Measurements from ENCODE around the gene HAGH.

HAGH gene

GRCh38 chr16:1831186-1832075, 4.8 kb upstream of the HAGH start:
- DNase-seq = no peak

GRCh38 chr16:1830213-1830612, 3.6 kb upstream of the HAGH start:
- DNase-seq = no peak

GRCh38 chr16:1828645-1829410, 2.2 kb upstream of the HAGH start:
- no peak for DNase-seq

GRCh38 chr16:1825864-1826690, 548 bp downstream of the HAGH start:
- DNase-seq = no peak

GRCh38 chr16:1825381-1825863, 1.2 kb downstream of the HAGH start:
- DNase-seq = no peak

- DNase-seq = peak; percentile 22
Observed at GRCh38 chr16:1823821-1824220, 2.8 kb downstream of the HAGH start.

- no peak for DNase-seq
Observed at GRCh38 chr16:1822801-1823200, 3.8 kb downstream of the HAGH start.

- no peak for DNase-seq
Observed at GRCh38 chr16:1821861-1822611, 4.6 kb downstream of the HAGH start.

- no peak for DNase-seq
Observed at GRCh38 chr16:1820946-1821290, 5.7 kb downstream of the HAGH start.

- no peak for DNase-seq
Observed at GRCh38 chr16:1820096-1820945, 6.3 kb downstream of the HAGH start.

GRCh38 chr16:1819611-1820010, 7.0 kb downstream of the HAGH start:
- no peak for DNase-seq

- no peak for DNase-seq
Observed at GRCh38 chr16:1818873-1819525, 7.6 kb downstream of the HAGH start.

- DNase-seq = no peak
Observed at GRCh38 chr16:1818204-1818872, 8.3 kb downstream of the HAGH start.

- no peak for DNase-seq
Observed at GRCh38 chr16:1817716-1818115, 8.9 kb downstream of the HAGH start.

- DNase-seq = no peak
Observed at GRCh38 chr16:1817276-1817589, 9.4 kb downstream of the HAGH start.

- no peak for DNase-seq
Observed at GRCh38 chr16:1816396-1817275, 10.0 kb downstream of the HAGH start.

GRCh38 chr16:1815461-1815860, 11.2 kb downstream of the HAGH start:
- DNase-seq = no peak

GRCh38 chr16:1812732-1813163, 13.9 kb downstream of the HAGH start:
- peak; percentile 52 for DNase-seq

- DNase-seq = no peak
Observed at GRCh38 chr16:1810536-1810935, 16.1 kb downstream of the HAGH start.

Data from fibroblast of skin of right biceps (primary cell).